Upper lobe of right lung (tissue), 1 donor: ENCODE measurements around the gene STT3B. TPM values are rescaled to one million over a fixed set of nuclear protein-coding genes. Genes with fewer than 3 reads are reported as not detected.
A peak's percentile ranks its signal among the peaks of the same experiment; 100 is the strongest.

Source experiments
- ATAC-seq: fragments of 200-7000 bp; cut with Tn5 transposase; one replicate; pipeline ENCODE4 v1.9.1; 2020; ENCODE audit warnings: mild to moderate bottlenecking, moderate library complexity
- DNase-seq: peaks from one replicate; pipeline ENCODE4 v3.0.0-alpha.2; 2020
- H3K27ac ChIP-seq: fragments of 200-600 bp; one replicate; pipeline ENCODE4 v1.8.0; 2022
- H3K27me3 ChIP-seq: fragments of 200-600 bp; one replicate; pipeline ENCODE4 v1.8.0; 2022; ENCODE audit warnings: mild to moderate bottlenecking
- H3K36me3 ChIP-seq: fragments of 200-600 bp; one replicate; pipeline ENCODE4 v1.8.0; 2022
- H3K4me1 ChIP-seq: fragments of 200-600 bp; one replicate; pipeline ENCODE4 v1.8.0; 2022
- H3K4me3 ChIP-seq: fragments of 200-600 bp; one replicate; pipeline ENCODE4 v1.8.0; 2022; ENCODE audit warnings: mild to moderate bottlenecking
- H3K9me3 ChIP-seq: fragments of 200-600 bp; one replicate; pipeline ENCODE4 v1.8.0; 2022
- intact Hi-C: fragments of 100-400 bp; cut with DNase I; formaldehyde crosslinking; loops from one replicate; pipeline ENCODE4 v1.11.0; 2022
- total RNA-seq: library from RNA; stranded (reverse); fragmentation: NEBNext Ultra II Directional; extraction: Animal tissue kit (Norgen Biotek cat#: 25700); gene quantifications from one replicate; pipeline ENCODE4 v1.2.1, GENCODE V29; 2021
- TF ChIP-seq, protein P1 (sequence below): fragments of 200-600 bp; IDR thresholded peaks from one replicate; pipeline ENCODE4 v1.8.0; 2022; ENCODE audit warnings: antibody characterized with exemption
- donor health status: DM: no; HTN: yes; CAD: no; lungs with severe emphysema.

Gene STT3B
- total RNA-seq, 1 donor from 2014 or later = 129 TPM

DNA sequence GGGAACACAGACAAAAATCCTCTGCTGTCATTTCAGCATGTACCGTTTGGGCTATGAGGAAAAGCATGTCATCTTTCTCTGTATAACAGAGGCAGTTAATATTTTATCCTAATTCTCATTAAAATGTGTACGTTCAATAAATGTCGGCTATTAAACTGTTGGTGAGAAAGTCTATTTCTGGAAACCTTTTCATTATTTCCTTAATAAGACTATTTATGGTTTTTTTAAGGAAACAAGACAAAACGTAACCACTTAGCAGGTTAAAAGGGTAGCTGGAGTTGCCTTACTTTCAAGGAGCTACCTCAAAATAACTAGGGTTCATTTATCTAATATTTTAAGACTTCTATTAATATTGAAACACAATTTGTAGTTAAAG, 1.8 kb upstream of the STT3B start:
- Histone ChIP-seq H3K4me3 (peak overlapping the region; percentile 81), H3K27me3 (no peaks in the 10 kb centered on the region), H3K27ac (peak overlapping the region; percentile 98), H3K9me3 (no peaks in the 10 kb centered on the region), H3K36me3 (no peaks in the 10 kb centered on the region), H3K4me1 (peaks cover 28% of the 10 kb centered on the region)
- intact Hi-C loops = no loop called here
- TF ChIP-seq, protein P1, sequence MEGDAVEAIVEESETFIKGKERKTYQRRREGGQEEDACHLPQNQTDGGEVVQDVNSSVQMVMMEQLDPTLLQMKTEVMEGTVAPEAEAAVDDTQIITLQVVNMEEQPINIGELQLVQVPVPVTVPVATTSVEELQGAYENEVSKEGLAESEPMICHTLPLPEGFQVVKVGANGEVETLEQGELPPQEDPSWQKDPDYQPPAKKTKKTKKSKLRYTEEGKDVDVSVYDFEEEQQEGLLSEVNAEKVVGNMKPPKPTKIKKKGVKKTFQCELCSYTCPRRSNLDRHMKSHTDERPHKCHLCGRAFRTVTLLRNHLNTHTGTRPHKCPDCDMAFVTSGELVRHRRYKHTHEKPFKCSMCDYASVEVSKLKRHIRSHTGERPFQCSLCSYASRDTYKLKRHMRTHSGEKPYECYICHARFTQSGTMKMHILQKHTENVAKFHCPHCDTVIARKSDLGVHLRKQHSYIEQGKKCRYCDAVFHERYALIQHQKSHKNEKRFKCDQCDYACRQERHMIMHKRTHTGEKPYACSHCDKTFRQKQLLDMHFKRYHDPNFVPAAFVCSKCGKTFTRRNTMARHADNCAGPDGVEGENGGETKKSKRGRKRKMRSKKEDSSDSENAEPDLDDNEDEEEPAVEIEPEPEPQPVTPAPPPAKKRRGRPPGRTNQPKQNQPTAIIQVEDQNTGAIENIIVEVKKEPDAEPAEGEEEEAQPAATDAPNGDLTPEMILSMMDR = no peak
- no peak for DNase-seq
- ATAC-seq = no peak

DNA sequence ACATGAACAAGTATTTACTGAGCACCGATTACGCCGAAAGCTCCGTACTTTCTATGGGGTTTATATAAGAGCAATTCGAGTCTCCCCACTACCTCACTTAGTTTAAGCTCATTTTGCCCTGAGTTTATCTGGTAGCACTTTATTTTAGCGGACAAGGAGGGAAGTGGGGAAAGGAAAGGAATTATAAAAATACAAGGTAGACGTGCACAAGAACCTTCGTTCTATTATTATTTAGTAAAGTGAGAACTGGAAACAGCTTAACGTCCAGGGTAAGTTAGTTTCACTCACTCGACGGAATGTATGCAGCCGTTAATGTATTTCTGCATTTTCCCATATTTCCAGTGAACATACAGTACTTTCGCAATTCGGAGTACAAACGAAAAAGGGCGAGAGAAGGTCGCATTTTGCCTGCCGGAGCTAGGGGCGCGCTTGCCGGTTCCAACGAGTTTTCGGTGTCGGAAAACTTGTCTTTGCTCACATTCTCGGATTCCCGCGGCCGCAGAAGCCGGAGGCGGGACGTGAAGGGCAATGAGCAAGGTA, 1.2 kb upstream of the STT3B start:
- TF ChIP-seq, protein P1 = peak; percentile 21
- DNase-seq (no peak), ATAC-seq (no peak)
- Histone ChIP-seq H3K4me1 (peaks cover 34% of the 10 kb centered on the region), H3K27ac (peak overlapping the region; percentile 98), H3K27me3 (no peaks in the 10 kb centered on the region), H3K36me3 (no peaks in the 10 kb centered on the region), H3K4me3 (peak overlapping the region; percentile 81), H3K9me3 (no peaks in the 10 kb centered on the region)
- intact Hi-C loops = no loop called here

DNA sequence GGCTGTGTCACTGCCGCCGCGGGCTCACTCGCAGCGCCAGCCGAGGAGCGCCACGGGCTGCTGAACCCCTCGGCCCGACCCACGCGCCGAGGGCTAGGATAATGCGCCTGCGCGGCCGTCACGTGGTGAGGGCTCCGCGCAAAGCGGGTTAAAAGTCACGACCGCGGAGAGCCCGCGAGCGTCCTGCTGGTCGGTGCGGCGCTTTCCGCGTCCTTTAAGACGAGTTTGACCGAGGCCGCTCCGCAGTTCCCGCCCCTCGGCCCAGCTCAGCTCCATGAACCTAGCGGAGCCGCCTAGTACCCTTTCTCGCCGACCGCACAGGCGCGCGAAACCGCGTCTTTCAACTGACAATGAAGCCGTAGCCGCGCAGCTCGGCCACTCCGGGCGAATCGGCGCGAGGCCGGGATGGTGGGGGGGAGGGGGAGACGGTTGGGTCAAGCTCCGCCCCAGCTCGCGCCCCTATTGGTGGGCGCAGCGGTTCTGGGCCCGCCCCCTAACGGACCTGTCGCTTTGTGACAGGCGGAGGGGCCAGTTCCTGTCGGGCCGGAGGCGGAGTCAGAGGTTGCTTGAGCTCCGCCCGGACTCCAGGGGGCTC, 636 bp upstream of the STT3B start:
- intact Hi-C loops = no loop called here
- Histone ChIP-seq H3K4me1 (peaks cover 40% of the 10 kb centered on the region), H3K27me3 (no peaks in the 10 kb centered on the region), H3K36me3 (no peaks in the 10 kb centered on the region), H3K4me3 (peak overlapping the region; percentile 81), H3K9me3 (no peaks in the 10 kb centered on the region), H3K27ac (peak overlapping the region; percentile 98)
- ATAC-seq = peak; percentile 95
- TF ChIP-seq, protein P1 = no peak
- peak; percentile 100 for DNase-seq

DNA sequence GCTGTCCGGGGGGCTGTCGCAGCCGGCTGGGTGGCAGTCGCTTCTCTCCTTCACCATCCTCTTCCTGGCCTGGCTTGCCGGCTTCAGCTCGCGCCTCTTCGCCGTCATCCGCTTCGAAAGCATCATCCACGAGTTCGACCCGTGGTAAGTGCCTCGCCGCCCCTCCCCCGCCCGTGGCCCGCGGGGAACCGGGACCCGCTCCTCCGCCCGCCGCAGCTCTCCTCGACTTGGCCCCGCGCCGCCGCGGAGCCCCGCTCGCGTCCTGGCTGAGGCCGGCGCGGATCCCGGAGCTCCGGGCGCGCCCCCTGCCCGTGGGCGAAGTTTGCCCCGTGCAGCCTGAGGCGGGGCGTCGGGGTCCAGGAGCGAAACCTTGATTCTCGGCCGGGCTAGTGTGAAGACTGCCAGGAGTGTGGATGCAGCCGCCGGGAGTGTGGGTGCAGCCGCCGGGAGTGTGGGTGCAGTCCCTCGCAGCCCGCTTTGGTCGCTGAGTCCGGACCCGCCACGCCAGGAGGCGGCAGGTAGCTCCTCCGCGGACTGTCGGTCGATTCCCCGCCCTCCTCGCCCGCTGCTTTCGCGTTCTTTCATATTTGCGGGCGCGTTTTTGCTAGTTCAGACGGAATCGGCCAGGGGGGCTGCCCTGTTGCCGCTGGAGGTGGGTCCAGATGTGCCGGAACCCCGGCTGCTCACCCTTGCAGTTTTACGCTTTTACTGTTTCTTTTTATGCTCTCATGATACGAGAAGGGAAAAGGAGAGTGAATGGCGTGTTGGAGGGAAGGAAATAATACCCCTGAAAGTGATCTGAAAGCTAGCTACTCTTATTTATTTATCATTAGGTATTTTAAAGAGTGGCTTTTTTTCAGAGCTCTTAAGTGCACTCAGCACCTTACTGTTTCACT, 692 bp downstream of the STT3B start:
- Histone ChIP-seq H3K4me3 (peak overlapping the region; percentile 81), H3K9me3 (no peaks in the 10 kb centered on the region), H3K36me3 (no peaks in the 10 kb centered on the region), H3K27ac (peak overlapping the region; percentile 98), H3K4me1 (peaks cover 44% of the 10 kb centered on the region), H3K27me3 (no peaks in the 10 kb centered on the region)
- intact Hi-C loops = no loop called here
- TF ChIP-seq, protein P1 = peak; percentile 17
- DNase-seq (peak; percentile 86), ATAC-seq (peak; percentile 1)

DNA sequence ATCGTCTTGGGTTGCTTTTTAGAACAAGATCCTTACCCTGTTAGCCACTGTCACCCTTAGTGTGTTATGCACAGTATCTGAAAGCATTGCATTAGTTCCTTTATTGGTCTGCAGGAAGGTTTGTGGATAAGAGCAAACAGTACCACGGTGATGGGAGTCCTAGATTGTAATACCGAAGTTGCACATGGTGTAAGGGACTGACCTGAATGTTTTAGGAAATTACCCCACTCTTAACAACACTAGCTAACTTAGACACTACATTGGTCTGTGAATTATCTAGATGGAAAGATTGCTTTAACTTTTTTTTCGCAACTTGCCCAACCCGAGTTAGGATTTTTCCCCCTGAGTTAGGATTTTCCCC, 1.3 kb downstream of the STT3B start:
- DNase-seq (no peak), ATAC-seq (no peak)
- no peaks in the 10 kb centered on the region for H3K9me3 ChIP-seq
- TF ChIP-seq, protein P1 = no peak
- peak overlapping the region; percentile 81 for H3K4me3 ChIP-seq
- intact Hi-C loops = no loop called here
- H3K27me3 ChIP-seq = no peaks in the 10 kb centered on the region
- peaks cover 44% of the 10 kb centered on the region for H3K4me1 ChIP-seq
- H3K36me3 ChIP-seq = no peaks in the 10 kb centered on the region
- H3K27ac ChIP-seq = peak overlapping the region; percentile 98
